Testis (tissue), 2 donors: Measurements from ENCODE around the gene AUP1.

Experiments used
- POLR2A ChIP-seq: fragments of 450-650 bp; IDR thresholded peaks from one replicate; pipeline ENCODE4 v1.6.1; 2017; ENCODE audit warnings: antibody characterized with exemption, mild to moderate bottlenecking, moderate library complexity
- TF ChIP-seq, protein P1 (sequence below), 3 experiments: fragments of 450-650 bp in 2 of 3; fragments of 200-600 bp in 1 of 3; sonication (generic) in 1 of 3; IDR thresholded peaks; one replicate each; pipeline ENCODE4 v1.5.1; 2016 to 2019; ENCODE audit warnings: antibody characterized with exemption in 3 of 3, mild to moderate bottlenecking in 2 of 3, moderate library complexity in 1 of 3

DNA sequence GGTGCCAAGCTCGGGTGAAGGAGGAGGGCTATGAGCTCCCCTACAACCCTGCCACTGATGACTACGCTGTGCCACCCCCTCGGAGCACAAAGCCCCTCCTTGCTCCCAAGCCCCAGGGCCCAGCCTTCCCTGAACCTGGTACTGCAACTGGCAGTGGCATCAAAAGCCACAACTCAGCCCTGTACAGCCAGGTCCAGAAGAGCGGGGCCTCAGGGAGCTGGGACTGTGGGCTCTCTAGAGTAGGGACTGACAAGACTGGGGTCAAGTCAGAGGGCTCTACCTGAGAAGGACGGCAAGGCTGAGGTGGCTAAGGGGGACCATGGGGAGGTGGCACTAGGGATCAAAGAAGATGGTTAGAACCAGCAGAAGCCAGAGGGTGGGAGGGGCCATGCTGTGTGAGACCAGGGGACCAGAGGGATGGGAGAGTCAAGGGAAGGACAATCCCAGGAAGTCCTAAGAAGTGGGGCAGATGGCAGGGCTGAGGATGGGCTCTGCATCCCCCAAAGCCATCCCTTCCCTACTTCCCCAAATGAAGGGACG lies 27.4 kb upstream of the AUP1 start:
- TF ChIP-seq, protein P1, sequence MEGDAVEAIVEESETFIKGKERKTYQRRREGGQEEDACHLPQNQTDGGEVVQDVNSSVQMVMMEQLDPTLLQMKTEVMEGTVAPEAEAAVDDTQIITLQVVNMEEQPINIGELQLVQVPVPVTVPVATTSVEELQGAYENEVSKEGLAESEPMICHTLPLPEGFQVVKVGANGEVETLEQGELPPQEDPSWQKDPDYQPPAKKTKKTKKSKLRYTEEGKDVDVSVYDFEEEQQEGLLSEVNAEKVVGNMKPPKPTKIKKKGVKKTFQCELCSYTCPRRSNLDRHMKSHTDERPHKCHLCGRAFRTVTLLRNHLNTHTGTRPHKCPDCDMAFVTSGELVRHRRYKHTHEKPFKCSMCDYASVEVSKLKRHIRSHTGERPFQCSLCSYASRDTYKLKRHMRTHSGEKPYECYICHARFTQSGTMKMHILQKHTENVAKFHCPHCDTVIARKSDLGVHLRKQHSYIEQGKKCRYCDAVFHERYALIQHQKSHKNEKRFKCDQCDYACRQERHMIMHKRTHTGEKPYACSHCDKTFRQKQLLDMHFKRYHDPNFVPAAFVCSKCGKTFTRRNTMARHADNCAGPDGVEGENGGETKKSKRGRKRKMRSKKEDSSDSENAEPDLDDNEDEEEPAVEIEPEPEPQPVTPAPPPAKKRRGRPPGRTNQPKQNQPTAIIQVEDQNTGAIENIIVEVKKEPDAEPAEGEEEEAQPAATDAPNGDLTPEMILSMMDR (IDR thresholded peaks at IDR 0.05) = no peak
- TF ChIP-seq POLR2A = no peak
